Right ventricle myocardium superior (tissue), 1 donor: ENCODE measurements around the gene RSPO4. TPM values are rescaled to one million over a fixed set of nuclear protein-coding genes. Genes with fewer than 3 reads are reported as not detected.

ENCODE experiments used
- ATAC-seq: fragments of 200-7000 bp; cut with Tn5 transposase; one replicate; pipeline ENCODE4 v1.9.1; 2020; ENCODE audit warnings: mild to moderate bottlenecking; ENCODE audit not compliant: poor library complexity
- DNase-seq: peaks from one replicate; pipeline ENCODE4 v3.0.0-alpha.2; 2020
- intact Hi-C: fragments of 100-400 bp; cut with DNase I; formaldehyde crosslinking; loops from one replicate; pipeline ENCODE4 v1.11.2; 2022
- total RNA-seq: library from RNA; stranded (reverse); fragmentation: NEBNext Ultra II Directional; extraction: Animal tissue kit (Norgen Biotek cat#: 25700); gene quantifications from one replicate; pipeline ENCODE4 v1.2.1, GENCODE V29; 2021
- donor health status: DM: no; HTN: yes; CAD: no; lungs with severe emphysema.

The RSPO4 gene
- total RNA-seq, 1 donor from 2014 or later: not detected

DNA sequence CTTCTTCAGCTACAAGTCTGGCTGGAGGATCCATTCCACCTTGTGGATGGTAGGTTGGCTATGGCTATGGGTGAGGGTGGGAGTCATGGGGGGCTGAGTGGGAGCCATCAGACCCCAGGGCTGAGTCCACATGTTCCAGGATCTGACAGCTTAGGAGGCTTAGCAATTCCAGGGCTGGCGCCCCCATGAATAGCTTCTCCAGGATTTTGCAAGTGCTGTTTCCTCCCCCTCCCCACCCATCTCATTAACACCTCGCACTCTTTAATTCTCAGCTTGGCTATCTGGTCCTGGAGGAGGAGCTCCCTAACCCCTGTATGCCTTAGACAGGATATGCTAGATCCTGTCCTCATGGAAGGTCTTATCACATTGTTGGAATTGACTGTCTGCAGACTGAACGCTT is 47.0 kb downstream of the RSPO4 start:
- intact Hi-C loops: loop anchor here (10.0 kb wide), 1 partner anchor 260 kb away; no protein-coding TSS in a partner anchor
- ATAC-seq (no peak), DNase-seq (no peak)

DNA sequence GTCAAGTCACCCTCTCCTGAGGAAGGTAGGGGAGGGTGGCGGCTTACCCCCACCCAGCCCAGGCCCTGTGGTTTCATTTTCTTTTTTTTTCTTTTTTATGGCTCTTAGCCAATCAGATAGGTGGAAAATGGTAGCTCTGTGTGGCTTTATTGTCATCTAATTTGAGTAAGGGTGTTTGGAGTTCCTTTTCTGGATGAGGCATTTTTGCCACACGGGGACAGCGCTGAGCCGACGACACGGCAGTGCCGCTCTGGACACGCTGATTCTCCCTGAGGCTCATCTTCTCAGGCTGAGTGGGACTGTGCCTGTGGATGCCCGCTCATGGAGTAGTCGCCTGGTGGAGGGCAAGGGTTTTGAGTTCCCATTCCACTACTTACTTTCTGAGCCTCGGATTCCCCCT is 48.4 kb downstream of the RSPO4 start:
- ATAC-seq: no peak
- intact Hi-C loops: loop anchor here (10.0 kb wide), 1 partner anchor 261 kb away; no protein-coding TSS in a partner anchor
- no peak for DNase-seq

DNA sequence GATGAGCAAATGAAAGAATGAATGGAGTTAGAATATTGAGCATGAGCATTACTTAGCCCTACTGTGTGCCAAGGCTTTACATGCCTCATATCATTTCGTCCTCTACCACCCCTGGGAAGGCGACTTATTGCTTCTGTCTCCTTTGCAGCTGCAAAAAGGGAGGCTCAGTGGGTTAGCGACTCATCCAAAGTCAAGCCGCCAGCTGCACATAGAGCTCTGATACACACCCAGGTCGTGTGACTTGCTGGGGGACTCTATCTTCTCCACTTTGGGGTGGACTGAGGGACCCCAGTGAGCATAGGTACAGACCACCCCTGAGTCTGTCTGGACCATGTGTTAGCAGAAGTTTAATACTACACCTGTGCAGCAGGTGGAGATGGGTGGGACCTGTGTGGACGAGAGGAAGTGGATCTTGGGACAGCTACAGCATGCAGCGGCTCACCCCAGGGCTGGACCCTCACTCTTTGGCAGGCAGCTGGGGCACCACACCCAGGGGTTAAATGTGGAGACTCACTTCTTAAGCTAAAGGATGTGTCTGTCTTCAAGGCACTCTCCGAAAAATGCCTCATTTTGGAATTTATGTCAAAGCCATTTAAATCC is 49.8 kb downstream of the RSPO4 start:
- intact Hi-C loops: loop anchor here (10.0 kb wide), 1 partner anchor 263 kb away; no protein-coding TSS in a partner anchor
- DNase-seq (no peak), ATAC-seq (no peak)

GRCh38 chr20:951384-952169 is 50.5 kb downstream of the RSPO4 start:
- DNase-seq (no peak), ATAC-seq (no peak)
- intact Hi-C loops: loop anchor here (10.0 kb wide), 1 partner anchor 263 kb away; no protein-coding TSS in a partner anchor

- ATAC-seq (no peak), DNase-seq (no peak)
- intact Hi-C loops: loop anchor here (10.0 kb wide), 1 partner anchor 265 kb away; no protein-coding TSS in a partner anchor
Measured at GRCh38 chr20:949717-950116, 52.4 kb downstream of the RSPO4 start.

- no peak for DNase-seq
- no peak for ATAC-seq
- intact Hi-C loops: no loop called here
Measured at GRCh38 chr20:946826-947225, 55.3 kb downstream of the RSPO4 start.

GRCh38 chr20:945841-946240 is 56.3 kb downstream of the RSPO4 start:
- no peak for DNase-seq
- ATAC-seq: no peak
- intact Hi-C loops: no loop called here

GRCh38 chr20:944774-945410 is 57.2 kb downstream of the RSPO4 start:
- ATAC-seq: no peak
- intact Hi-C loops: no loop called here
- no peak for DNase-seq

- no peak for DNase-seq
- intact Hi-C loops: no loop called here
- no peak for ATAC-seq
Measured at GRCh38 chr20:944148-944547, 58.0 kb downstream of the RSPO4 start.

DNA sequence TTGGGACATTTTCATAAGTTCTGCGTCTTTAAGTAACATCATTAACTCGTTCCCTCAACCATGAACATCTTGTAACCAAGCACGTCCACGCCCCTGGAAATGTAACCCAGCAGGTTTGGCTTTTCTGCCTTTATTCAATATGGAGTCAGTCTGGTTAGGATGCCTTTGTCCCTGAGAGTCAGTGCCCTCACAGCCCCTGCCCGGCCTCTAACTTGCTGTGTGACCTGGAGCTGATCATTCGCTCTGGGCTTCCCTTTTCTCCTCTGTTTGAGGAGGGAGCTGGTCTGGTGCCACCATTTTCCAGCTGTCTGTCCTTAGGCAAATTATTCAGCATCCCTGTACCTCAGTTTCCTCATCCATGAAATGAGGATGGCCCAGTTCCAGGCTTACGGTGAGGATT is 59.5 kb downstream of the RSPO4 start:
- DNase-seq (no peak), ATAC-seq (no peak)
- intact Hi-C loops: no loop called here

GRCh38 chr20:940926-941325 is 61.2 kb downstream of the RSPO4 start:
- DNase-seq (no peak), ATAC-seq (no peak)
- intact Hi-C loops: no loop called here

- no peak for DNase-seq
- no peak for ATAC-seq
- intact Hi-C loops: no loop called here
Measured at GRCh38 chr20:939606-940005, 62.5 kb downstream of the RSPO4 start.

GRCh38 chr20:934186-934840 is 67.8 kb downstream of the RSPO4 start:
- no peak for ATAC-seq
- intact Hi-C loops: no loop called here
- DNase-seq: no peak

GRCh38 chr20:933029-933428 is 69.1 kb downstream of the RSPO4 start:
- intact Hi-C loops: no loop called here
- ATAC-seq (no peak), DNase-seq (no peak)

- ATAC-seq (no peak), DNase-seq (no peak)
- intact Hi-C loops: no loop called here
Measured at GRCh38 chr20:931401-931800, 70.7 kb downstream of the RSPO4 start.

DNA sequence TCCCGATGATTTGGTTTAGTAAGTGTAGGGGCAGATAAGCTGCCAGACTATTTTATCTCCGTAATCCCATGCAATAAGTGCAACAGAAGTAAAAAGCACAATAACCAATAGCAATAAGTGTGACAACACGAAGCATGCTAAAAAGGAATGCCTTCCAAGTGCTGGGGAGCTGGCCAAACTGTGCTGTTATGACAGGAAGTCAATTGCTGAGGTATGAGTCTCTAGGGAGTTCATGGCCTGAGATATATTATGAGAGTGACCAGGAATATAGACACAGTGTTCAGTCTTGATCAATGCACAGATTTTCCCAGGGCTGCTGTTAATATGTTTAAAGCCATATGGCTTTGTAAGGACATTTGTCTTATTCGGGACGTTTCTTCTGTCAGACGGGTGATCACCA is 75.4 kb downstream of the RSPO4 start:
- DNase-seq (no peak), ATAC-seq (no peak)
- intact Hi-C loops: no loop called here

- ATAC-seq: no peak
- intact Hi-C loops: no loop called here
- DNase-seq: no peak
Measured at GRCh38 chr20:925516-925915, 76.6 kb downstream of the RSPO4 start.

DNA sequence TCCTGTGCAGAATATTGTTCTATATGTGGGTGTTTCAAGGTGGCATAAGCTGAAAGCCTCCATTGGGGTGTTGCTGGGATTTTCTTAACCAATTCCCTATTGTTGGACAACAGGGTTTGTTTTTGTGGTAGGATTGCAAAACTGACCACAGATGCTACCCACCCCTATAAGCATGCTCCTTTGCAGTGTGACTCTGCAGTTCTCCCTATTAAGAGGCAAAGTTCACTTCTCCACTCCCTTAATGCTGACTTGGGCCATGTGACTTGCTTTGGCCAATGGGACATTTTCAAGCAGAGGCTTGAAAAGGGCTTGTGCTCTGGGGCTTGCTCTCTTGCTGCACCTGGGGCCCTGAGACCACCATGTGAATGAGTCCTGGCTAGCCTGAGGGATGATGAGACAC is 77.5 kb downstream of the RSPO4 start:
- no peak for ATAC-seq
- intact Hi-C loops: no loop called here

DNA sequence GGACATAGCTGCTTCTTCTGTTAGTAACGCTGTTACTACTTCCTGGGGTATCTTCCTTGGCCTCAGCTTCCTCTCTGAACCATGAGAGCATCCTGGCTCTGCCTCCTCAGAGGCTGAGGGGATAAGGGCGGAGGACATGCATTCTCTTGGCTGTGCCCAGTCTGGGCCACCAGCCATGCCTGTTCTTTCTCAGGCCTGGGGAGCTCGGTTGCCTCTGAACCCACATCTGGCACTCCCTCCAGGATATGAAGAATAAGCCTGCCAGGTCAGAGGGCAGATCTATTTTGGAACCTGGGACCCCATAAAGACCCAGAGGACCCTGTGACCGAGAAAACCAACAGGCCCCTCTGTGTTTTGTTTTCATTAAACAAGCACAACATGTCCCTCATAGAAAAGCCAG is 79.3 kb downstream of the RSPO4 start:
- DNase-seq (peak; percentile 48), ATAC-seq (no peak)
- intact Hi-C loops: no loop called here

More for the DNA sequence above, 77.5 kb downstream of the RSPO4 start:
- no peak for DNase-seq
